GM12801 (cell line): ENCODE measurements around the gene KLHL15.

Experiments
- CTCF ChIP-seq: IDR thresholded peaks from one replicate; pipeline ENCODE4 v1.5.1; 2011; ENCODE audit warnings: control low read depth; ENCODE audit not compliant: insufficient read length; ENCODE audit errors: extremely low read depth

Gene KLHL15

GRCh38 chrX:23989689-23990088 is 37.3 kb downstream of the KLHL15 start:
- no peak for TF ChIP-seq CTCF

GRCh38 chrX:23982891-23983290 is 44.1 kb downstream of the KLHL15 start:
- TF ChIP-seq CTCF: no peak

GRCh38 chrX:23981711-23982110 is 45.3 kb downstream of the KLHL15 start:
- TF ChIP-seq CTCF: no peak

- TF ChIP-seq CTCF: no peak
Observed at GRCh38 chrX:23981222-23981621, 45.8 kb downstream of the KLHL15 start.

GRCh38 chrX:23980011-23980441 is 47.0 kb downstream of the KLHL15 start:
- no peak for TF ChIP-seq CTCF

- no peak for TF ChIP-seq CTCF
Observed at GRCh38 chrX:23978491-23978890, 48.5 kb downstream of the KLHL15 start.

- no peak for TF ChIP-seq CTCF
Observed at GRCh38 chrX:23964191-23964590, 62.8 kb downstream of the KLHL15 start.

- TF ChIP-seq CTCF: no peak
Observed at GRCh38 chrX:23959781-23960180, 67.2 kb downstream of the KLHL15 start.
